Left lung (tissue), 10 donors: ENCODE data around the gene CD79A. TPM values are rescaled to one million over a fixed set of nuclear protein-coding genes. Genes with fewer than 3 reads are reported as not detected.

Experiments
- ATAC-seq: fragments of 200-7000 bp; cut with Tn5 transposase; one replicate; pipeline ENCODE4 v1.9.1; 2020; ENCODE audit warnings: moderate library complexity
- DNase-seq, 4 donors: peaks; one replicate each; pipeline ENCODE4 v3.0.0-alpha.2; 2013 to 2020
- H3K27ac ChIP-seq, 2 donors: fragments of 200-600 bp; sonication (generic) in 1 of 2; one replicate each; pipeline versions ENCODE4 v1.5.0 to v1.8.0; 2020 to 2021
- H3K27me3 ChIP-seq, 2 donors: fragments of 200-600 bp; sonication (generic) in 1 of 2; one replicate each; pipeline versions ENCODE4 v1.5.0 to v1.8.0; 2020 to 2021
- H3K36me3 ChIP-seq, 2 donors: fragments of 200-600 bp; sonication (generic) in 1 of 2; one replicate each; pipeline versions ENCODE4 v1.5.0 to v1.8.0; 2020 to 2021
- H3K4me1 ChIP-seq, 2 donors: fragments of 200-600 bp; one replicate each; pipeline ENCODE4 v1.8.0; 2021
- H3K4me3 ChIP-seq, 2 donors: fragments of 200-600 bp; sonication (generic) in 1 of 2; one replicate each; pipeline versions ENCODE4 v1.5.0 to v1.8.0; 2020 to 2021; ENCODE audit warnings: mild to moderate bottlenecking in 1 of 2
- H3K9me3 ChIP-seq, 2 donors: fragments of 200-600 bp; sonication (generic) in 1 of 2; one replicate each; pipeline versions ENCODE4 v1.5.0 to v1.8.0; 2020 to 2021
- intact Hi-C, 2 donors: fragments of 100-400 bp; cut with DNase I; formaldehyde crosslinking; loops; one replicate each; pipeline versions ENCODE4 v1.11.2 to v1.14.2; 2022
- polyA plus RNA-seq, 6 donors: library from polyadenylated mRNA; unstranded; fragments of 120-200 nt; gene quantifications; one replicate each; pipeline ENCODE4 v1.2.1, GENCODE V29; 2013; ENCODE audit not compliant: insufficient read length in 6 of 6
- total RNA-seq, 2 donors: library from RNA; stranded (reverse); fragmentation: NEBNext Ultra II Directional; extraction: Animal tissue kit (Norgen Biotek cat#: 25700); gene quantifications; one replicate each; pipeline ENCODE4 v1.2.1, GENCODE V29; 2021
- TF ChIP-seq, protein P1 (sequence below), 2 donors: fragments of 200-600 bp; sonication (generic) in 1 of 2; IDR thresholded peaks; one replicate each; pipeline versions ENCODE4 v1.5.0 to v1.8.0; 2021; ENCODE audit warnings: antibody characterized with exemption in 2 of 2
- donor health status: DM: no; HTN: yes; CAD: no.
- donor health status: DM: no; HTN: no; CAD: no.

Gene CD79A
- total and polyA plus RNA-seq, 8 donors = 0.51 to 2.3 (median 1.2) TPM

DNA sequence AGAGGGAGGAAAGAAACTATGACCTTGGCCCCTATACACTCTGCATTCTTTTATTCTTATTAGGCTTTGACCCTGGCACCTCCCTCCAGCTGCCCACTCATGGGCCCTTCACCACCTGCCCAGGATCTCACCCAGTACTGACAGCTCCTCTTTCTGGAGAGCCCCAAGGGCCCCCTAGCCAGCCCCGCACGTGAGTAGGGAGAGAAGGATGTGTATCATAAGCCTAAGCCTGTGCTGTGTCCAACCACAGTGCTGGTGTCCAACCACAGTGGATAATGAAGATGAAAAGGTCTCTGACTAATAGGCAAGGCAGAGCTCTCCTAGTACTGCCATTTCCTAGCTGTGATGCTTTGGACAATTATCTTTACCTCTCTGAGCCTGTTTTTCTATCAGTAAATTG lies 28.0 kb upstream of the CD79A start:
- H3K36me3 ChIP-seq = no peaks in the 10 kb centered on the region
- H3K4me1 ChIP-seq = no peaks in the 10 kb centered on the region
- no peaks in the 10 kb centered on the region for H3K9me3 ChIP-seq
- DNase-seq (no peak), ATAC-seq (no peak)
- no peak overlapping the region for H3K27ac ChIP-seq
- no peak overlapping the region for H3K4me3 ChIP-seq
- peaks cover 0 to 13% of the 10 kb centered on the region in 2 donors for H3K27me3 ChIP-seq
- TF ChIP-seq, protein P1, sequence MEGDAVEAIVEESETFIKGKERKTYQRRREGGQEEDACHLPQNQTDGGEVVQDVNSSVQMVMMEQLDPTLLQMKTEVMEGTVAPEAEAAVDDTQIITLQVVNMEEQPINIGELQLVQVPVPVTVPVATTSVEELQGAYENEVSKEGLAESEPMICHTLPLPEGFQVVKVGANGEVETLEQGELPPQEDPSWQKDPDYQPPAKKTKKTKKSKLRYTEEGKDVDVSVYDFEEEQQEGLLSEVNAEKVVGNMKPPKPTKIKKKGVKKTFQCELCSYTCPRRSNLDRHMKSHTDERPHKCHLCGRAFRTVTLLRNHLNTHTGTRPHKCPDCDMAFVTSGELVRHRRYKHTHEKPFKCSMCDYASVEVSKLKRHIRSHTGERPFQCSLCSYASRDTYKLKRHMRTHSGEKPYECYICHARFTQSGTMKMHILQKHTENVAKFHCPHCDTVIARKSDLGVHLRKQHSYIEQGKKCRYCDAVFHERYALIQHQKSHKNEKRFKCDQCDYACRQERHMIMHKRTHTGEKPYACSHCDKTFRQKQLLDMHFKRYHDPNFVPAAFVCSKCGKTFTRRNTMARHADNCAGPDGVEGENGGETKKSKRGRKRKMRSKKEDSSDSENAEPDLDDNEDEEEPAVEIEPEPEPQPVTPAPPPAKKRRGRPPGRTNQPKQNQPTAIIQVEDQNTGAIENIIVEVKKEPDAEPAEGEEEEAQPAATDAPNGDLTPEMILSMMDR (IDR thresholded peaks at IDR 0.05) = no peak
- intact Hi-C loops = no loop called here

DNA sequence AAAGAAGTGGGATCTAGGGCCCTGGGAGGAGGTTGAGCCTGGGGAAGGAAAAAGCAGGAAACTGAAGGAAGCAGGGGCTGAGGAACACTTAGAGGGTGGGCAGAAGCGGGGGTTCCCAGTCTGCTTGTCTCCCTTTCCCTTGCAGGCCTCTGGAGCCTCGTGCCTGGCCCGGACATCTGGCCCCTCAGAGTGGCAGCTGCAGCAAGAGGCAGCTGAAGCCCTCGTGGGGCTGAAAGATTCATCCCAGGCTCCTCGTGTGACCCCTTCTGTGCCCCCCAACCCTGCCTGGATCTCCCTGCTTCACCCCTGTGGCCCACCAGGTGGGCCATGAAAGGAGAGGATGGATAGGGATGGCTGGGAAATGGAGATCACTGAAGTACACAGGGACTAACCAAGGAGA lies 26.7 kb upstream of the CD79A start:
- Histone ChIP-seq H3K4me1 (no peaks in the 10 kb centered on the region), H3K4me3 (no peak overlapping the region), H3K27ac (no peak overlapping the region), H3K27me3 (peaks cover 0 to 13% of the 10 kb centered on the region in 2 donors), H3K36me3 (no peaks in the 10 kb centered on the region), H3K9me3 (no peaks in the 10 kb centered on the region)
- TF ChIP-seq, protein P1 (IDR thresholded peaks at IDR 0.05) = no peak
- intact Hi-C loops = no loop called here
- ATAC-seq = no peak
- no peak for DNase-seq

DNA sequence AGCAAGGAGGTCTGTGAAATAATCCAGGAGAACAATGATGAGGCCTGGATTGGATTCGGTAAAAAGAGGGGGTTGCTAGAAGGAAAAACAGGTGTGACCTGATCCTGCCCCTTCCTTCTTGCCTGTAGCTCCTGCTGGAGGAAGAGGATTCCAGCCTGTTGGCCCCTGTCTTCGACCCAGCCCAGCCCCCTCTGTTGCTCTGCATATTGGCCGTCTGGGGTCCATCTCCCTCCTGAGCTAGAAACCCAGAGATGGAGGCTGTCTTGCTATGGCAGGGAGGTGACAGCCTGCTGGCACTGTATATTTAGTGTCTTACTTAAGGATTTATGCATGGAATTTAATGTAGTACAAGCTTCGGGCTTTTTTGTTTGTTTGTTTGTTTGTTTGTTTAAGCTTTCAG lies 25.6 kb upstream of the CD79A start:
- intact Hi-C loops = no loop called here
- H3K27ac ChIP-seq = no peak overlapping the region
- DNase-seq = no peak
- no peaks in the 10 kb centered on the region for H3K4me1 ChIP-seq
- no peak overlapping the region for H3K4me3 ChIP-seq
- H3K36me3 ChIP-seq = no peaks in the 10 kb centered on the region
- peaks cover 0 to 13% of the 10 kb centered on the region in 2 donors for H3K27me3 ChIP-seq
- TF ChIP-seq, protein P1 (IDR thresholded peaks at IDR 0.05) = no peak
- no peaks in the 10 kb centered on the region for H3K9me3 ChIP-seq
- ATAC-seq = no peak

DNA sequence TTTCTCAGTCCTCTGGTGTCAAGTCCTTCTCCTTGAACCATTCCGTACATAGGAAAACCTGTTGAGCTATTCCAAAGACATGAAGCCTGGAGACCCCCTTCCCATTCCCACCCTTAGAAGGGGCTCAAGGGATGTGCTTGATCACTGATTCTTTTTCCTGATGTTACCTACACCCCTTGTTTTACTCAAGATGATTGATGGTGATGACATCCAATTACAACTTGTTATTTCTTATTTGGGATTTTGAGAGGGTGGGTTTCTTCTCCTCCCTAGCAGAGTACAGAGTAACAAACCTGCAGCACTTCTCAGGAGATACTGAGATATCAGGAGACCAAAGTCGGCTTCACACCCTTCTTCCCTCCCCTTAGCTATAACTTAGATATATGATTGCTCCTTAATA lies 23.7 kb upstream of the CD79A start:
- Histone ChIP-seq H3K9me3 (no peaks in the 10 kb centered on the region), H3K36me3 (no peaks in the 10 kb centered on the region), H3K27me3 (no peaks in the 10 kb centered on the region), H3K4me1 (no peaks in the 10 kb centered on the region), H3K27ac (no peak overlapping the region), H3K4me3 (no peak overlapping the region)
- TF ChIP-seq, protein P1 (IDR thresholded peaks at IDR 0.05) = no peak
- DNase-seq (no peak), ATAC-seq (no peak)
- intact Hi-C loops = no loop called here

DNA sequence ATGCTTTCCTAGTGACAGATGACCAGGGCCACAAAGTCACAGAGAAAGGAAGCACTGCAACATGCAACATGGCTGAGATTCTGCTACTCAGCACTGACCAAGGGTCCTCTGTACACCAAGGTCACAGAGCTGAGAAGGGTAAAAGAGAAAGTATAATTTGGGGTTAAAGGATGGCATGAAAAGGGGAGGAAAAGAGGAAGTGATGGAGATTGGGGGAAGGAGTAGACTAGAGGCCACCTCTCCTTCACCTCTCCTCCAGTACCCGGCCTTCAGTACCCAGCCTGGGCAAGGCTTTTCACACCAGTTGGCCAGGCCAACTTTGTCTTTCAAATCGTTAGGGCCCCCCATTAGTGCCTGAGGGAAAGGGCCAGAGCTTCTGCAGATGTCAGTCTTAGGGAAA lies 23.3 kb upstream of the CD79A start:
- Histone ChIP-seq H3K4me3 (no peak overlapping the region), H3K36me3 (no peaks in the 10 kb centered on the region), H3K9me3 (no peaks in the 10 kb centered on the region), H3K4me1 (peaks cover 0 to under 1% of the 10 kb centered on the region in 2 donors), H3K27ac (no peak overlapping the region), H3K27me3 (no peaks in the 10 kb centered on the region)
- intact Hi-C loops = no loop called here
- ATAC-seq (no peak), DNase-seq (no peak)
- TF ChIP-seq, protein P1 (IDR thresholded peaks at IDR 0.05) = no peak
